T-helper 17 cell (primary cell): Measurements from ENCODE around the gene BRICD5. TPM values are rescaled to one million over a fixed set of nuclear protein-coding genes. Genes with fewer than 3 reads are reported as not detected.

Experiments
- ATAC-seq: fragments of 150-1000 bp; cut with Tn5 transposase; 2 replicates; pipeline ENCODE4 v1.10.0; 2021; ENCODE audit warnings: mild to moderate bottlenecking, moderate library complexity
- DNase-seq, 3 donors: peaks; one replicate each; pipeline versions ENCODE4 v3.0.0 to v3.0.0-alpha.2; 2020 to 2021
- H3K9me3 ChIP-seq: one replicate; pipeline ENCODE4 v1.7.0; 2013; ENCODE audit warnings: low read length, mild to moderate bottlenecking; ENCODE audit not compliant: control insufficient read depth, poor library complexity, severe bottlenecking
- H3K27ac Mint-ChIP-seq: one replicate; pipeline ENCODE4 v1.8.0; 2022; ENCODE audit warnings: mild to moderate bottlenecking, moderate library complexity, mixed read lengths
- H3K27me3 Mint-ChIP-seq: one replicate; pipeline ENCODE4 v1.8.0; 2022; ENCODE audit warnings: mixed read lengths
- H3K36me3 Mint-ChIP-seq: one replicate; pipeline ENCODE4 v1.8.0; 2022; ENCODE audit warnings: low read depth, mixed read lengths
- H3K4me1 Mint-ChIP-seq: one replicate; pipeline ENCODE4 v1.8.0; 2022; ENCODE audit warnings: mild to moderate bottlenecking, mixed read lengths
- H3K4me3 Mint-ChIP-seq: one replicate; pipeline ENCODE4 v1.8.0; 2022; ENCODE audit warnings: mild to moderate bottlenecking, moderate library complexity, mixed read lengths
- total RNA-seq, 4 donors: library from RNA in 2 of 4; stranded (reverse) in 2 of 4; gene quantifications; one replicate each; pipeline ENCODE4 v1.2.3 and lab custom pipeline; 2022 to 2026

Gene BRICD5
- total RNA-seq, 2 donors from 2014 or later, result 2.6 to 4.0 TPM

DNA sequence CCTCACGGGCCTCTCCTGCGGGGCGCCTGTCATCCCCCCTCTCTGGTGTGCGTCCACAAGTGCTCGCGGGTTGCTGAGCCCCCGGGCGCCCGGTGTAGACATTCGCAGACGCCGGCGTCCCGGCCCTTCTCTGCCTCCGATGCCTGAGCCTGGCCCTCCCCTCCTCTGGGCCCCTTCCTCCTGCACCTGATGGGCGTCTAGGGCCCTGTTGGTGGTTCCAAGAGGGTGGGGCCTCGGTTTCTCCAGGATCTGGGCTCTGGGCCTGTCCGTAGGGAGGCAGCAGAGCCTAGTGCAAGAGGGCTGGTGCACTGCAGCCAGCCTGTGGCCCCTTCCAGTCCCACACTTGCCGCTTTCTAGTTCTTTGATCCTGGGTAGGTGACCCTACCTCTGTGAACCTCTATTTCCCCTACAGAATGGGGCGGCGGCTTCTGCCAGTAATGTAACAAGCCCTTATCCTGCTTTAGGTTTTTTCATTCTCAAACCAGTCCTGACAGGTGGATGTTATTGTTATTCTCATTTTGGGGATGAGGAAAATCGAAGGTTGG is 13.4 kb upstream of the BRICD5 start:
- H3K4me1 Mint-ChIP-seq, result peaks cover 9% of the 10 kb centered on the region
- peak overlapping the region; percentile 88 for H3K4me3 Mint-ChIP-seq
- no peak for DNase-seq
- no peaks in the 10 kb centered on the region for H3K36me3 Mint-ChIP-seq
- H3K9me3 ChIP-seq, result no peaks in the 10 kb centered on the region
- H3K27ac Mint-ChIP-seq, result peak overlapping the region; percentile 83
- ATAC-seq, result peak; percentile 14
- no peaks in the 10 kb centered on the region for H3K27me3 Mint-ChIP-seq

DNA sequence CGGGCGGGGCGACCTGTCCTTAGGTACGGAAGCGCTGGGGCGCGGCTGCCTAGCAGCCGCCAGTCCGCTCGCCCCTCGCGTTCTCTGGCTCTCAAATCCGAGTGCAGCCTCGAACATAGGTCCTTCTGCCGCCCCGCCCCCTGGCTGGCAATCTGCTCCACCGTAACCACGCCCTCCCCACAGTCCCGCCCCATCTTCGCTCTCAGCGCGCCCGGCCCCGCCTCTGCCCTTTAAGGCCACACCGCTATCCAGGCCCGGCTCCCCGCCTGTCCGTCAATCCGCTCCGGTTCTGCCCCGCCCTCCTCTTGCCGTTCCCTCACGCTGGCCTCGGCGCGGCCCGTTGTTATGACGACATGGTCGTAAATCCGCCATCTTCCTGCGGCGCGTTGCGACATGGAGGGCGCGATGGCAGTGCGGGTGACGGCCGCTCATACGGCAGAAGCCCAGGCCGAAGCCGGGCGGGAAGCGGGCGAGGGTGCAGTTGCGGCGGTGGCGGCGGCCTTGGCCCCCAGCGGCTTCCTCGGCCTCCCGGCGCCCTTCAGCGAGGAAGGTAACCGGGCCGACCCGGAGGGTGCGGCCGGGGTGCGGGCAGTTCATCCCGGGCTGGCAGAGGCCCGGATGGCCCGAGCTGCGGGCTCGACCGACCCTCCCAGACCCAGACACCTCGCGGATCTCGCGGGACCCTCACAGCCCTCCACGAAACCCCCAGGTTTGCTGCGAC is 12.7 kb upstream of the BRICD5 start, which contains the start of gene E4F1:
Gene E4F1, plus strand, starts transcription at position 371 of the 721 bp plus-strand sequence. Its CDS starts 23 bp downstream, at position 394.
- H3K9me3 ChIP-seq, result no peaks in the 10 kb centered on the region
- Mint-ChIP-seq H3K4me1 (peaks cover 9% of the 10 kb centered on the region), H3K27ac (peak within 1 kb of the TSS; percentile 83), H3K4me3 (peak within 1 kb of the TSS; percentile 88), H3K36me3 (no peaks in the 10 kb centered on the region), H3K27me3 (no peaks in the 10 kb centered on the region)
- DNase-seq (peak; percentile 97 to 99 (median 99)), ATAC-seq (peak; percentile 98)

DNA sequence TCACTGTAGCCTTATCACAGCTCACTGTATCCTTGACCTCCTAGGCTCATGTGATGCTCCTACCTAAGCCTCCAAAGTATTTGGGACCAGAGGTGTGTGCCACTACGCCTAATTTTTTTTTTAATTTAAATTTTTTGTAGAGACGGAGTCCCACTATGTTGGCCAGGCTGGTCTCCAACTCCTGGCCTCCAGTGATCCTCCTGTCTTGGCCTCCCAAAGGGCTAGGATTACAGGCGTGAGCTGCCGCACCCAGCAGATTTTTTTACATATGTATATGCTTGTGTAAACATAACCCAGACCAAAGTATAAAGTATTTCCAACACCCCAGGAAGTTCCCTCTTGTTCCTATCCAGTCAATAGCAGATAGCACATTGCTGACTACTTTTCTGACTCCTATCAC is 5.7 kb upstream of the BRICD5 start:
- DNase-seq, result no peak
- no peak for ATAC-seq
- Mint-ChIP-seq H3K27ac (no peak overlapping the region), H3K27me3 (no peaks in the 10 kb centered on the region), H3K4me1 (peaks cover 15% of the 10 kb centered on the region), H3K36me3 (no peaks in the 10 kb centered on the region), H3K4me3 (peak overlapping the region; percentile 45)
- H3K9me3 ChIP-seq, result no peaks in the 10 kb centered on the region

DNA sequence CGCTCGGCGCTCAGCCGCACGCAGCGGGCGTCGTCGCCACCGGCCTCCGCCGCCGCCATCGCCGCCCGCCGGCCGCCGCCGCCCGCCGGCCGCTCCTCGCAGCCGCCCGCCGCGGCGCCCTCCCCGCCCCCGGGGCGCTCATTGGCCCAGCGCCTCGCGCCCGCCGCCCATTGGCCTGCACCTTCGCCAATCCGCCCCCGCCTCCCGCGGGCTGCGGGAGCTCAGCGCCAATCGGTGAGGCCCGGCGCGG is 4.0 kb upstream of the BRICD5 start, which contains the start of gene PGP:
Gene PGP, minus strand, starts transcription at position 122 of the 250 bp plus-strand sequence. Its CDS starts 63 bp downstream, at position 59.
- no peaks in the 10 kb centered on the region for H3K9me3 ChIP-seq
- ATAC-seq (peak; percentile 95), DNase-seq (peak in 1 of 3 donors; percentile 99)
- Mint-ChIP-seq H3K4me1 (peaks cover 15% of the 10 kb centered on the region), H3K36me3 (no peaks in the 10 kb centered on the region), H3K27me3 (no peaks in the 10 kb centered on the region), H3K4me3 (peak within 1 kb of the TSS; percentile 87), H3K27ac (peak within 1 kb of the TSS; percentile 65)

DNA sequence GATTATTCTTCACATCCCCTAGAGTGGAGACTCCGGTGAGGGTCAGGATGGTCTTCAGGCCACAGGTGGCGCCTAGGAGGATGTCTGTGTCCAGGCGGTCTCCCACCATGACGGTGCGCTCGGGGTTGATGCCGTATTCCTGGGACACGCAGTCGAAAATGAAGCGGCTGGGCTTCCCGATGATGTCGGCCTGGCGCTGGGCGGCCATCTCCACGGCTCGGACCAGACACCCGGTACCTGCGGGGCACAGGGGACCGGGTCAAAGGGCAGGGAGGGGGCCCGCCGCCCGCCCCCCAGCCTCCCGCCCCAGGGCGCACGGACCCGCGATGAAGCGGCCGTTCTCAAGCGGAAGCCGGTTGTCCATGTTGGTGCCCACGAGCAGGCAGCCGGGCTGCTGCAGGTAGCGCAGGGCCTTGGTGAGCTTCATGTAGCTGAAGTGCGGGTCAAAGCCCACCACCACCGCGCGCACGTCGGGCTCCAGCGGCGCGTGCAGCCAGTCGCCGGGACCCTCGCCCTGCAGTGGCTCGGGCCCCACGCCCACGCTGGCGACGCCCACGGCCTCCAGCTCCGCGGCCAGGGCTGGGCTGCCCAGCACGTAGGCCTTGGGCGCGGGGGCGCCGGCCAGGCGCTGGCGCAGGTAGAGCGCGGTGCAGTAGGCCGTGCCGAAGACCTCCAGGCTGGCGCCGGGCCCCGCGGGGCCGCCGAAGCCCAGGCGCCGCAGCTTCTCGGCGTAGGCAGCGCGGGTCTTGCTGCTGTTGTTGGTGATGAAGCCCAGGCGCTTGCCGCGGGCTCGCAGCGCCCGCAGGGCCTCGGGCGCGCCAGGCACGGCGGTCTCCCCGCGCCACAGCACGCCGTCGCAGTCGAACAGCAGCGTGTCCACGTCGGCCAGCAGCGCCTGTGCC is 3.4 kb upstream of the BRICD5 start:
- Mint-ChIP-seq H3K4me3 (peak overlapping the region; percentile 87), H3K4me1 (peaks cover 15% of the 10 kb centered on the region), H3K27ac (peak overlapping the region; percentile 65), H3K27me3 (no peaks in the 10 kb centered on the region), H3K36me3 (no peaks in the 10 kb centered on the region)
- no peak for DNase-seq
- H3K9me3 ChIP-seq, result no peaks in the 10 kb centered on the region
- ATAC-seq, result no peak

DNA sequence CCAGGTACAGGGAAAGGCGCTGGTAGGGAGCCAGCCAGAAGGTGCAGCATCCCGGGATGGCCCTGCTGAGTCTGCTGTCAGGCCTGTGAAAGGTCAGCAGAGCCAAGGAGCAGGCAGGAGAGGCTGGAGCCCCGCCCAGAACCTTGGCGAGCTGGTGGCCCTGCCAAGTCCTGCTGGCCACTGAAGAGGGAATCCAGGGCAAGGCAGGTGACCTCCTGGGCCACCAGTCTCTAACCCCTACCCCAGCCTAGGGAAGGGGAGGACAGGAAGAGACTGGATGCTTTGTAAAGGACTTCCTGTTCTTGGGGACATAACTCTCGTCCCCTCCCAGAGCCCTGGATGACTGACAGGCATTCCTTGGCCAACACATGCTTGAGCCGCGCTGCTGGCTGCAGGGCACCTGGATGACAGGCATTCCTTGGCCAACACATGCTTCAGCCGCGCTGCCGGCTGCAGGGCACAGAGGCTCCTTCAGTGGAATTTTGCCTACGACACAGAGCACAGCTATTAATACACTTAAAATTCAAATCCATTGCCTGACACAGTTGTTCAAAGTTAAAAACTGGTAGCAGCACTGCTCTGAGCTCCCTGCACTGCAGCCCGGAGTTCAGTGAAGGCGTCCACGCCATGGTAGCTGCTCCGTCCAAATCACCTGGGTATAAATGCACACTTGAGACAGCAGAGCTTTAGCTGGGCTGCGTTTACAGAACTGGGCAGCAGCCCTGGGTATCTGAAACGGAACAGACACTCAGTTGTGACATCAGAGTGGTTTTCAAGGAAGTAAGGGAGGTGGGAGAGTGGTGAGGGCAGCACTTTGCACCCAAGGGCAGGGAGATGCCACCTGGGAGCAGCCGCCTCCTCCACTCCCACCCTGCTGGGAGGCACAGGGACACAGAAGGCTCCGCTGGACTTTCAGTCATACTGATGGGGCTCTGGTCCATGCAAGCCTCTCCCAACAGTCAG is 2.0 kb upstream of the BRICD5 start:
- peak overlapping the region; percentile 87 for H3K4me3 Mint-ChIP-seq
- no peak overlapping the region for H3K27ac Mint-ChIP-seq
- H3K4me1 Mint-ChIP-seq, result peaks cover 21% of the 10 kb centered on the region
- ATAC-seq, result no peak
- peaks cover 3% of the 10 kb centered on the region for H3K36me3 Mint-ChIP-seq
- no peaks in the 10 kb centered on the region for H3K9me3 ChIP-seq
- H3K27me3 Mint-ChIP-seq, result no peaks in the 10 kb centered on the region
- DNase-seq, result no peak

DNA sequence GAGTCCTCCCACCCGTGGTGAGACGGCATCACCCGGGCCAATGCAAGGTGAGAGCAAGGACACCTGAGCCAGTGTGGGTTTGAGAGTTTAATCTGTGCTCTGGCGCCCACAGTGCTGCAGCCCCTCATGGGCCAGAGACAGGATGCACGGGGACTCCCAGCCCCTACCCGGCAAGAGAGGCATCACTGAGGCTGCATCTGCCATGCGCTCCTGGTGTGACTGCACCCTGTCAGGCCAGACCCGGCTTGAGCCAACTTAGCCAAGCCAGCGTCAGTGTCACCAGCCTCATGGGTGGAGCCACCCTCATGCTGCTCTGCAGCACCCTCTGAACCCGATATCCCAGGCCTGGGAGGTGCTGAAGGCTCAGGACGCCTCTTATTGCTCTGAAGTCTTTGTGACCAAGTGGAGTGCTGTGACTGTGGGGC is 1.3 kb upstream of the BRICD5 start:
- Mint-ChIP-seq H3K4me3 (no peak overlapping the region), H3K27ac (no peak overlapping the region), H3K4me1 (peaks cover 23% of the 10 kb centered on the region), H3K36me3 (peaks cover 6% of the 10 kb centered on the region), H3K27me3 (no peaks in the 10 kb centered on the region)
- no peak for ATAC-seq
- no peak for DNase-seq
- H3K9me3 ChIP-seq, result no peaks in the 10 kb centered on the region

DNA sequence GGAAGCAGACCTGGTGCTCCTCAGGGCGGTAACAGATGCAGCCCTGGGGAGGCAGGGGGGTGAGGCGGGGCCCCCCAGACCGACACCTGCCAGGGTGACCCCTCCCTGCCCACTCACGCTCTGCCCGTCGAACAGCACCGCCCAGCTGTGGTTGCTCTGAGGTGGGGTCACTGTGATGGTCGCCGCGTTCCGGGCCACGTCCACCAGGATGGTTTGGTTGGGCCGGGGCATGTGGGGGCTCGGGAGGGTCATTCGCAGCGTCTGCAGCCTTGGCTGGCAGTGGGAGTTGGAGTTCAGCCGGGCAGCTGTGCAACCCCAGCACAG is 692 bp downstream of the BRICD5 start:
- no peaks in the 10 kb centered on the region for H3K9me3 ChIP-seq
- Mint-ChIP-seq H3K4me1 (peaks cover 24% of the 10 kb centered on the region), H3K36me3 (peaks cover 6% of the 10 kb centered on the region), H3K4me3 (no peak overlapping the region), H3K27me3 (no peaks in the 10 kb centered on the region), H3K27ac (no peak overlapping the region)
- ATAC-seq (no peak), DNase-seq (no peak)

DNA sequence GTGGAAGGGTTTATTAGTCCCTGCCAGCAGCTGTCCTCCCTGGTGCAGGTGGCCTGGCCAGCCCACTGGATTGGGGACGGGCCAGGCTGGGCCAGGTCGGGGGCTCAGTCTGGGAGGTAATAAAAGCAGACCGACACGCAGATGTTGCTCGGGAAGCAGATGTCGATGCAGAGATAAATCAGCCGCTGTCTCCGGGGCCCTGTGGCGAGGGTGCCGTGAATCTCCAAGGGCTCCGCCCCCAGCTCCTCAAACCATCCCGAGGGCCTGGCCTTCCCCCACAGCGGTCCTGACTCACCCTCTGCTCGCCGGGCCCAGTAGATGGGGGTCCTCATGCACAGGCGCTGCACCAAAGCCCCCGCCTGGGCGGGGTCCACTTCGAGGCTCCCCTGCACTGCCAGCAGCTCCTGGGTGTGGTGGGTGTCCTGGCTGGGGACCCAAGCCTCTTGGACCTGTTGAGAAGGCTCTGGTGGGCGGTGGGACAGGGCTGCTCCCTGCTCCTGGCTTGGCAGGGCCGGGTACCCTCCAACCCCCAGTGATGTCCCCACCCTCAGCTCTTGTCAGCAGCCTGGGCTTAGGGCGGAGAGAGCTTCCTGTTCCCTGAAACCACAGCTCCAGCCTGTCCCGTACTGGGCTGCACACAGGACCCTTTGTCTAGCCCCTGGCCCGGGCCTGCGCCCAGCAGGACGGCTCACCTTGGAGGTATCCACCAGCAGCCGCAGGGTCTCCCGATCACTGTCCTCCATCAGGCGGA is 1.2 kb downstream of the BRICD5 start:
- no peaks in the 10 kb centered on the region for H3K9me3 ChIP-seq
- DNase-seq (no peak), ATAC-seq (no peak)
- no peak overlapping the region for H3K27ac Mint-ChIP-seq
- H3K27me3 Mint-ChIP-seq, result no peaks in the 10 kb centered on the region
- H3K36me3 Mint-ChIP-seq, result peaks cover 6% of the 10 kb centered on the region
- no peak overlapping the region for H3K4me3 Mint-ChIP-seq
- H3K4me1 Mint-ChIP-seq, result peaks cover 26% of the 10 kb centered on the region

DNA sequence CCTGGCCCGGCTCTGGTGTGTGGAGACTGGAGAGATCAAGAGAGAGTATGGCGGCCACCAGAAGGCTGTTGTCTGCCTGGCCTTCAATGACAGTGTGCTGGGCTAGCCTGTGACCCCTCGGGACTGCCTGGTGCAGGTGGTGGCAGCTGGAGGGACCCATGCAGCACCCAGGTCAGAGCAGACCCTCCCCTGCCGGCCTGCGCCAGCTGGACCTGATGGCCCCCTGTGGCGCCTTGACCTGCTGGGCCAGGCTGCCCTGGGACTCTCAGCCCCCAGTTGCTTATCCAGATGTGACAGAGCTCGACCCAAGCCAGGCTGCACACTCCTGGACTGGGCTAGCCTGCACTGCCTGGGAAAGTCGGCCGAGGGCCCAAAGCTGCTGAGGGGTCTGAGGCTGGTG is 1.9 kb downstream of the BRICD5 start:
- Mint-ChIP-seq H3K27me3 (no peaks in the 10 kb centered on the region), H3K4me3 (no peak overlapping the region), H3K4me1 (peaks cover 27% of the 10 kb centered on the region), H3K27ac (no peak overlapping the region), H3K36me3 (peaks cover 6% of the 10 kb centered on the region)
- H3K9me3 ChIP-seq, result no peaks in the 10 kb centered on the region
- DNase-seq, result no peak
- ATAC-seq, result no peak

DNA sequence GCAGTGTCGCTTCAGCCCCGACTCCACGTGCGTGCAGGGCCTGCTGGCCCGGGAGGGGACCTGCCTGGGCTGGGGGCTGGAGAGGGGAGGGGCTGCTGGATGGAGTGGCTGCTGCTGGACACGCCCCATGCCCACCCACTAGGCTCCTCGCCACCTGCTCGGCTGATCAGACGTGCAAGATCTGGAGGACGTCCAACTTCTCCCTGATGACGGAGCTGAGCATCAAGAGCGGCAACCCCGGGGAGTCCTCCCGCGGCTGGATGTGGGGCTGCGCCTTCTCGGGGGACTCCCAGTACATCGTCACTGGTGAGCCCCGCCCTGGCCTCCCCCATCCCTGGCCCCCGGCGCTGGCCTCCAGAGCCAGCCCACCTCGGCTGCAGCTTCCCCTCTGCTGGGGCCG is 2.4 kb downstream of the BRICD5 start:
- no peak for DNase-seq
- Mint-ChIP-seq H3K36me3 (peaks cover 6% of the 10 kb centered on the region), H3K27me3 (no peaks in the 10 kb centered on the region), H3K27ac (no peak overlapping the region), H3K4me1 (peaks cover 23% of the 10 kb centered on the region), H3K4me3 (no peak overlapping the region)
- no peaks in the 10 kb centered on the region for H3K9me3 ChIP-seq
- ATAC-seq, result no peak

DNA sequence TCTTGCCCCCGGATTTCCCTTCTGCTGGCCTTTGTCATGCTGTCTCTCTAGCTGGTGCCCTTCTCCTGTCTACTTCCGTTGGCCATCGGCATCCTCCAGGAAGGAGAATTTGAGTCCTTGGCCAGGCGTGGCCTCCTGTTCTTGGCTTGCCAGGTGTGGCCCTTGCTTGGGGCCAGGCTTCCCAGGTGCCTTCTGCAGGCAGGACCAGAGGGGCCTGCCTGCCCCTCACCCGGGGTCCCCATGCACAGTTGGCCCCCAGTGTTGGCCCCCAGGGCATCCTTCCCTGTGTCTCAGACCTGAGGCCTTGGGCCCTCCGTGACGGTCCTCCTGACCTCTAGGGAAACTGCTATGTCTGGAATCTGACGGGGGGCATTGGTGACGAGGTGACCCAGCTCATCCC is 2.8 kb downstream of the BRICD5 start:
- Mint-ChIP-seq H3K4me3 (peak overlapping the region; percentile 81), H3K4me1 (peaks cover 21% of the 10 kb centered on the region), H3K27me3 (no peaks in the 10 kb centered on the region), H3K27ac (peak overlapping the region; percentile 57), H3K36me3 (peaks cover 6% of the 10 kb centered on the region)
- H3K9me3 ChIP-seq, result no peaks in the 10 kb centered on the region
- DNase-seq (no peak), ATAC-seq (no peak)
